NCI-H2196 (cell line): ENCODE results near the gene TTF2.
A peak's percentile ranks its signal among the peaks of the same experiment; 100 is the strongest.
"Not testable (repeated sequence)": the region's sequence is repeated elsewhere in the genome, so short reads cannot be mapped to it uniquely, and the experiment has no call there.

Source experiments
- DNase-seq: peaks from one replicate; lab custom pipeline; 2025; ENCODE audit not compliant: unreplicated experiment; lab: John Stamatoyannopoulos, UW

TTF2 gene

DNA sequence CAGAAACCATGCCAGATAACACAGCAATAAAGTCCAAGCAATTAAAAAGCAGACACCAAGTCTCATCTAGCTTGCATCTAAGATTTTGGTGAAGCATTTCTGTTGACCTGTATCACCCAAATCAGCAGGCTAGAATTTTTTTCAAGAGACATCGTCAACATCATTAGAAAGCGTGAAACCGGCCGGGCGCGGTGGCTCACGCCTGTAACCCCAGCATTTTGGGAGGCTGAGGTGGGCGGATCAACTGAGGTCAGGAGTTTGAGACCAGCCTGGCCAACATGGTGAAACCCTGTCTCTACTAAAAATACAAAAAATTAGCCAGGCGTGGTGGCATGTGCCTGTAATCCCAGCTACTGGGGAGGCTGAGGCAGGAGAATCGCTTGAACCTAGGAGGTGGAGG lies 59.0 kb downstream of the TTF2 start:
- not testable (repeated sequence) for DNase-seq

- no peak for DNase-seq
These were observed 60.9 kb downstream of the TTF2 start for GRCh38 chr1:117120774-117121588.

- DNase-seq, result peak; percentile 94
These were observed 61.6 kb downstream of the TTF2 start, which contains the start of gene TRIM45 for GRCh38 chr1:117121589-117122329. Gene TRIM45, minus strand, starts transcription at chr1:117121749. Its CDS starts 548 bp downstream, at chr1:117121201.

DNA sequence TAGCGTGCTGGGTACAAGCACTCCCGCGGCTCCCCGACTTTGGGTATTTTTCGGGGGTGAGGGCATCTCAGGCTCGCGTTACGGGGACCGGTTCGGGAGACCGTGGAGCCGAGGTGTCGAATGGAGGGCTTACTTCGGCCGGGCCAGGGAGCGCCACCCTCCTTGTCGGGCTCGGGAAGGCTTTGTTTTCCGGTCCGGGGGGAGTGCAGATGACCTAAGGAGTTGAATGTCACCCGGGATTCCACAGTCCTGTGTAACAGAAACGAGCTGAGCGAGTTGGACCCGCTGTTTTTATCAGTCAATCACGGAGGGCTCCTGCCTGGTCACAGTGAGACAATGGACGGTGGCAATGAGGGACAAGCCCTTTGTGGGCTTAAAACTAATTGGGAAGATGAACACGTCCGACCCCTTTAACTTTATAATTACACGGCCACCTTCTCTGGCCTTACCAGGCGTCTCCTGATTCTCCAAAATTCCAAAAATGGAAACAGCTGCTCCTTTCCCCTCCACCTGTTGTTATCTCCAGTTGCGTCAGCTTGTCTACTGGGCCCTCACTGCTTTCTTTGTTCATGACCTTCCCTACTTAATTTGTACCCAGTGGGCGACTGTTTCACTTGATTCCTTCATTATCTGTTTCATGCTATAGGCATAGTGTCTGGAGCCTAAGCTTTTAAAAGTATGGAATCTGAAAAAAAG lies 62.4 kb downstream of the TTF2 start:
- DNase-seq, result no peak

DNA sequence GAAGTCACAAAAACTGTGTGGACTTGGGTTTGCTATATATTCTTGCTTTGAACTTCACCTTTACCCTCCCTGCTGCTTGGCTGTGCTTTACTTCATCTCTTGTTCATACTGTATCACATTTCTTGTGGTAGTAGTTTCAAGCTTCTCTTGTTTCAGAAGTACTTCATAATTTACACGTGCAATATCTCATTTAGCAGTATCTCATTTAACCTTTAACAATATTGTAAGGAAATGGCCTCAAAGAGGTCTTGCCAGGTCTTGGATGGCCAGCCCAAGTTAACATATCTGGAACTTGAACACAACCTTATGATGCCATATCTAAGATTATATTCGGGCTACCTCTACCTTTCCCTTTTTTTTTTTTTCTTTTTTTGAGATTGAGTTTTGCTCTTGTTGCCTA lies 63.1 kb downstream of the TTF2 start:
- DNase-seq, result no peak

DNA sequence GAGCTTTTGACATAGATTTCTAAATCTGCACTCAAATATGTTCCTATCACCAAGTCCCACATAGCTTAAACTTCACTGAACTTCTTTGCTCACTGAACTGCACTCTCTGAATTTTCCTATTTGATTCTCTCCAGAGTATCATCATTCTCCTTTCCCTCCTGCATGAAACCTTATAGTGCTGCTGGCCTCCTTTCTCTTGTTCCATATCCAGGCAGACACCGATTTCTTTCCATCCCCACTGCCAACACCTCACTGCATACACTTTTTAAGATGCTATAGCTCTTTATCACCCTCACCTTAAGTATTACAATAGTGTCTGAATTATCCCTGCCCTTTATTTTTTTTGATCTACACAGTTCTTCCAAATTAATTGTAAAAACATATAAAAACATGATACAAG lies 64.5 kb downstream of the TTF2 start:
- DNase-seq, result no peak

GRCh38 chr1:117127795-117128194 lies 67.7 kb downstream of the TTF2 start:
- no peak for DNase-seq

GRCh38 chr1:117128323-117129079 lies 68.4 kb downstream of the TTF2 start:
- DNase-seq, result peak; percentile 49

- no peak for DNase-seq
These were observed 70.4 kb downstream of the TTF2 start for GRCh38 chr1:117130526-117130925.

GRCh38 chr1:117135329-117135728 lies 75.2 kb downstream of the TTF2 start:
- no peak for DNase-seq

DNA sequence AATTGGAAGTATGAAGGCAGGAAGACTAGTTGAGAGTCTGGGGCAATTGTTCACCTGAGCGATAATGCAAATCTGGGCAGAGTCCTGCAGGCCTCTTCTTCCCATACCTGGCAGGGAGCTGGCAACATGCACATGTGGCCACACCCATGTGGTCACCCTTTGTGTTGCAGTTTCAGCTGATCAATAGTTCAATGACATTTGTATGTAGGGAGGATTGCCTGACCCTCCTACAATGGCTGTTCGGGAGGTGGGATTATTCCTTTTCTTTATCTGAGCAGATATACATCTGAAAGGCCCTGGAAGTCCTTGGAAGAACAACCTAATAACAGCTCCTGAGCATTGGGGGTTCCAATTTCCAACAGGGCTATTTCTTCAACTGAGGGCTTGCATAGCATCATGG lies 76.6 kb downstream of the TTF2 start:
- no peak for DNase-seq

- DNase-seq, result no peak
These were observed 77.2 kb downstream of the TTF2 start for GRCh38 chr1:117137281-117137855.

GRCh38 chr1:117138106-117138505 lies 78.0 kb downstream of the TTF2 start:
- DNase-seq, result no peak

GRCh38 chr1:117138561-117138960 lies 78.4 kb downstream of the TTF2 start:
- no peak for DNase-seq

GRCh38 chr1:117142200-117142599 lies 82.1 kb downstream of the TTF2 start:
- DNase-seq, result no peak

- DNase-seq, result no peak
These were observed 83.0 kb downstream of the TTF2 start for GRCh38 chr1:117143172-117143571.

DNA sequence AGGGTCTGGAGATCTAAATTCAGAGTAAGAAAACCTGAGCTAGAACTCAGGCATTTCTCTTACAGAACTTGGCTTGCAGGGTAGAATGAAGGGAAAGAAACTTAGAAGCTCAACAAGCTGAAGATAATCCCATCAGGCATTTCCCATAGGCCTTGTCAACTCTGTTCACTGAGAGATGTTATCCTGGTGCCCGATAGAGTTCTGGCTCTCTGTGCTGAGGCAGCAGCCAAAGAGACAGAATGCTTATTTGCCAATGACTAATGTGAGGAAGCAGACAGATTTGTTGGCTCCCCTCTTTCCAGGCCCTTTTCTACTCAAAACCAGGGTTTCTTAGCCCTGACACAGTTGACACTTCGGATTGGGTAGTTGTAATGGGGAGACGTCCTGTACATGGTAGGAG lies 83.7 kb downstream of the TTF2 start:
- no peak for DNase-seq

- DNase-seq, result no peak
These were observed 85.9 kb downstream of the TTF2 start for GRCh38 chr1:117146072-117146471.

DNA sequence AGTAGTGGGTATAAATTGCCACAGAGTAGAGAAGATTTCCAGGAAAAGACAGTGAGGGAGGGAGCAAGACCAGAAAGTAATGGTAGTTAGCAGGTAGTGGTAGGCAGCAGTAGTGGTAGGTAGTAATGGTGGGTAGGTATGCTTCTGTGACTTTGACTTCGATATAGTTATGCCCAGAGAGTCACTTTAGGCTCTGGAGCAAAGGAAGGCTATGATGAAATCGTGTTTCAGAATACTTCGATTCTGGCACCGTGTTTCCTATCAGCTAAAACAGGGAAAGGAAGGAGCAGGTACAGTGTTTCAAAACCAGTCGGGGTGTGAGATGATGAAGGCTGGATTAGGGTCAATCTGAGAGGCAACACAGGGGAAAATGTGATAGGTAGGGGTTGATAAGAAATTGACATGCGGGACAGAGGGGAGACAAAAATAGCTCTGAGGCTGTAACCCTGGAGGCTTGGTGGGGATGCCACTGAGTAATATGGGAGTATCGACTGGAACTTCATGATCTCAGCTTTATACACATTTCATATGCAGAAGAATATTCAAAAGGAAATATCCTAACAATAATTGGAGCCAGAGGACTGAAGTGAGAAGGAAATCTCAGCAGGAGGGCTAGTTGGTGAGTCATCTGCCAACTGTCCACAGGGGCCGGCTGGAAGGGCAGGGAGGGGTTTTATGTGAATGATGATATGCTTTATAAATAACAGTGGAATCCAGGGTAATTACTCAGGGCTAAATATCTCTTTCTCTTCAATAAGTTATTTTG lies 86.6 kb downstream of the TTF2 start:
- peak; percentile 31 for DNase-seq

DNA sequence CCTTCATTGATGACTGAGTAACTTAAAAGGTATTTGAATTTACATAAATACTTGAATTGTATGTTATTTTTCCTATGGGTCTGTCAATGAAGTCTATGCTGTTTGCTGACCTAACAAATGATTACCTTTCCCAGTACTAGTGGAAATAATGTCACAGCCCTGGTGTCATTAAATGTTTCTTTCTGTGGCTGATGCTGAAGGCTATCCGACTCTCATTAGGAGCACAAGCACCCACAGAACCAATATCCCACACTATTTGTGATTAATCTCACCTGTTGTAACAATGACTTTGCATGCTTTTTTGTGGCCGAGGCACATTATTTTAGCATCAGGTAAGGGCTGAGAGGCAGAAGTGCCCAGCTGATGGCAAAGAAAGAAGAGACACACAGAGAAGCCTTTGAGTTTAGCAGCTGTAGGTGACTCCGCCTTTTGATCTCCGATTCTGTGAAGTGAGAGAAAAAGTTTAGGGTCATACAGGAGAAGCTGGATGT lies 87.3 kb downstream of the TTF2 start:
- DNase-seq, result no peak
